Trophoblast cell (in vitro differentiated cells and primary cell): ENCODE data around the gene SERP2.

Source experiments
- DNase-seq, 2 donors: peaks; one replicate each; pipeline ENCODE4 v3.0.0-alpha.2; 2016
- H2AFZ ChIP-seq: 2 replicates; pipeline ENCODE4 v1.6.1; 2013; ENCODE audit warnings: low read length, moderate library complexity, mild to moderate bottlenecking; ENCODE audit not compliant: insufficient read depth, poor library complexity
- H2AK5ac ChIP-seq: 2 replicates; pipeline ENCODE4 v1.6.1; 2013; ENCODE audit warnings: mild to moderate bottlenecking, low read length
- H2BK120ac ChIP-seq: 2 replicates; pipeline ENCODE4 v1.6.1; 2013; ENCODE audit warnings: low read length, mild to moderate bottlenecking, moderate library complexity; ENCODE audit not compliant: insufficient read depth, poor library complexity
- H2BK12ac ChIP-seq: 2 replicates; pipeline ENCODE4 v1.6.1; 2013; ENCODE audit warnings: mild to moderate bottlenecking, low read length, moderate library complexity
- H2BK5ac ChIP-seq: 2 replicates; pipeline ENCODE4 v1.6.1; 2013; ENCODE audit warnings: low read length, low read depth, moderate library complexity, mild to moderate bottlenecking; ENCODE audit not compliant: poor library complexity
- H3K14ac ChIP-seq: 2 replicates; pipeline ENCODE4 v1.6.1; 2013; ENCODE audit warnings: mild to moderate bottlenecking, low read length
- H3K18ac ChIP-seq: 2 replicates; pipeline ENCODE4 v1.6.1; 2013; ENCODE audit warnings: mild to moderate bottlenecking, low read length
- H3K23ac ChIP-seq: 2 replicates; pipeline ENCODE4 v1.6.1; 2013; ENCODE audit warnings: low read length
- H3K27ac ChIP-seq: 2 replicates; pipeline ENCODE4 v1.5.1; 2013; ENCODE audit warnings: low read depth, mild to moderate bottlenecking, inconsistent platforms, low read length, moderate library complexity
- H3K27me3 ChIP-seq: 2 replicates; pipeline ENCODE4 v1.6.1; 2013; ENCODE audit warnings: inconsistent platforms, mild to moderate bottlenecking, low read length, moderate library complexity; ENCODE audit not compliant: insufficient read depth
- H3K36me3 ChIP-seq, 2 experiments: 1 replicate in 1 of 2; 2 replicates in 1 of 2; pipeline ENCODE4 v1.6.1; 2013; ENCODE audit warnings: low read length in 2 of 2, mild to moderate bottlenecking in 2 of 2, moderate library complexity in 1 of 2; ENCODE audit not compliant: insufficient read depth in 2 of 2, control insufficient read depth in 1 of 2
- H3K4ac ChIP-seq: 2 replicates; pipeline ENCODE4 v1.6.1; 2013; ENCODE audit warnings: low read depth, mild to moderate bottlenecking, low read length, moderate library complexity
- H3K4me1 ChIP-seq, 2 experiments: 1 replicate in 1 of 2; 2 replicates in 1 of 2; pipeline ENCODE4 v1.6.1; 2013; ENCODE audit warnings: low read length in 2 of 2, mild to moderate bottlenecking in 2 of 2, moderate library complexity in 1 of 2; ENCODE audit not compliant: insufficient read depth in 2 of 2, control insufficient read depth in 1 of 2
- H3K4me2 ChIP-seq: 2 replicates; pipeline ENCODE4 v1.6.1; 2013; ENCODE audit warnings: inconsistent platforms, mild to moderate bottlenecking, low read length, moderate library complexity
- H3K4me3 ChIP-seq: 2 replicates; pipeline ENCODE4 v1.5.1; 2013; ENCODE audit warnings: mild to moderate bottlenecking, low read depth, low read length, inconsistent platforms
- H3K79me1 ChIP-seq: one replicate; pipeline ENCODE4 v1.6.1; 2013; ENCODE audit warnings: low read length
- H3K79me2 ChIP-seq: 2 replicates; pipeline ENCODE4 v1.6.1; 2013; ENCODE audit warnings: low read length, mild to moderate bottlenecking; ENCODE audit not compliant: control insufficient read depth, insufficient read depth, poor library complexity
- H3K9ac ChIP-seq: 2 replicates; pipeline ENCODE4 v1.6.1; 2013; ENCODE audit warnings: mild to moderate bottlenecking, low read length
- H3K9me3 ChIP-seq: 2 replicates; pipeline ENCODE4 v1.6.1; 2013; ENCODE audit warnings: low read depth, mild to moderate bottlenecking, control low read depth, inconsistent platforms, low read length; ENCODE audit not compliant: insufficient read depth
- H4K12ac ChIP-seq: 2 replicates; pipeline ENCODE4 v1.6.1; 2013; ENCODE audit warnings: low read depth, mild to moderate bottlenecking, low read length, moderate library complexity
- H4K8ac ChIP-seq: 2 replicates; pipeline ENCODE4 v1.6.1; 2013; ENCODE audit warnings: low read depth, mild to moderate bottlenecking, low read length, moderate library complexity
- H4K91ac ChIP-seq: one replicate; pipeline ENCODE4 v1.6.1; 2013; ENCODE audit warnings: low read depth, mild to moderate bottlenecking, low read length, moderate library complexity
- WGBS: extraction: QIAGEN DNeasy Blood & Tissue Kit; methylation state at CpG from one replicate; pipeline ENCODE4 v1.1.7; 2013; ENCODE audit warnings: missing lambda C conversion rate; ENCODE audit not compliant: insufficient read length, insufficient coverage; ENCODE audit errors: extremely low coverage; 5-methylcytosine and 5-hydroxymethylcytosine counted together

The SERP2 gene

GRCh38 chr13:44374348-44374712, 706 bp downstream of the SERP2 start:
- DNase-seq: no peak
- no peaks in the 10 kb centered on the region for H3K27me3 ChIP-seq
- H3K4me2 ChIP-seq: peak overlapping the region; percentile 42
- H3K18ac ChIP-seq: no peak overlapping the region
- H2BK12ac ChIP-seq: no peak overlapping the region
- no peak overlapping the region for H4K8ac ChIP-seq
- H3K23ac ChIP-seq: no peak overlapping the region
- no peak overlapping the region for H3K27ac ChIP-seq
- H3K14ac ChIP-seq: no peak overlapping the region
- no peak overlapping the region for H4K12ac ChIP-seq
- H3K9ac ChIP-seq: no peak overlapping the region
- peak overlapping the region; percentile 37 for H2AFZ ChIP-seq
- H3K79me1 ChIP-seq: peaks cover 4% of the 10 kb centered on the region
- peaks cover 1% of the 10 kb centered on the region for H3K9me3 ChIP-seq
- H2AK5ac ChIP-seq: no peak overlapping the region
- H3K4me3 ChIP-seq: no peak overlapping the region
- WGBS: no CpG with 5 or more reads among the region's 10 CpGs
- H3K4ac ChIP-seq: no peak overlapping the region
- no peak overlapping the region for H2BK5ac ChIP-seq
- H3K79me2 ChIP-seq: no peaks in the 10 kb centered on the region
- no peak overlapping the region for H4K91ac ChIP-seq
- no peak overlapping the region for H2BK120ac ChIP-seq
- no peaks in the 10 kb centered on the region for H3K36me3 ChIP-seq
- peaks cover 6 to 9% of the 10 kb centered on the region in 2 experiments for H3K4me1 ChIP-seq

DNA sequence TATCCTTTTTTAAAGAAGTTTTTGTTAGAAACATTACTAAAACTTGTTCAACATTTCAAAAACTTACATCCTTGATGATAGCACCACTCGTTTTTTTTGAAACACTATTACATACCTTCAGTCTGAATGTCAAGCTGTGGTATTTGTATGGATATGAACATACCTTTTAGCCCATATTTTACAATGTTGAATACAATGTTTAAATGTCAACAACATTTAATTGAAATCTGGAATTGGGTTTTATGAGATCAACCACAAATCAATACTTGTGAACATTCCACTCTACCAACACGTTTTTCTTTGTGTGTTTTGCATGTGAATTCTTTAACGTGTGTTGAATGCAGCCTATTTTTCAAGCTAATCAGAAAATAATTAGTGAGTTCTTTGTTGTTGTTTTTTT, 4.7 kb downstream of the SERP2 start:
- Histone ChIP-seq H3K79me1 (peaks cover 2% of the 10 kb centered on the region), H3K9ac (no peak overlapping the region), H3K4me2 (no peak overlapping the region), H2AK5ac (no peak overlapping the region), H3K18ac (no peak overlapping the region), H2BK12ac (no peak overlapping the region), H3K36me3 (no peaks in the 10 kb centered on the region), H3K14ac (no peak overlapping the region), H4K8ac (no peak overlapping the region), H3K27me3 (no peaks in the 10 kb centered on the region), H3K79me2 (no peaks in the 10 kb centered on the region), H3K23ac (no peak overlapping the region), H4K12ac (no peak overlapping the region), H2AFZ (no peak overlapping the region), H3K9me3 (no peaks in the 10 kb centered on the region), H3K27ac (no peak overlapping the region), H3K4me1 (peaks cover 4 to 9% of the 10 kb centered on the region in 2 experiments), H3K4ac (no peak overlapping the region), H2BK5ac (no peak overlapping the region), H4K91ac (no peak overlapping the region), H3K4me3 (no peak overlapping the region), H2BK120ac (no peak overlapping the region)
- no peak for DNase-seq
- WGBS: no CpG with 5 or more reads among the region's 3 CpGs

- H3K79me1 ChIP-seq: no peaks in the 10 kb centered on the region
- no peak overlapping the region for H3K27ac ChIP-seq
- WGBS: no CpG with 5 or more reads among the region's 2 CpGs
- no peak overlapping the region for H4K12ac ChIP-seq
- no peak for DNase-seq
- H3K23ac ChIP-seq: no peak overlapping the region
- no peaks in the 10 kb centered on the region for H3K9me3 ChIP-seq
- no peaks in the 10 kb centered on the region for H3K4me1 ChIP-seq
- H2AFZ ChIP-seq: no peak overlapping the region
- H3K79me2 ChIP-seq: no peaks in the 10 kb centered on the region
- H3K27me3 ChIP-seq: no peaks in the 10 kb centered on the region
- H4K8ac ChIP-seq: no peak overlapping the region
- no peak overlapping the region for H3K18ac ChIP-seq
- H3K9ac ChIP-seq: no peak overlapping the region
- no peak overlapping the region for H3K4me3 ChIP-seq
- no peak overlapping the region for H2AK5ac ChIP-seq
- no peak overlapping the region for H2BK5ac ChIP-seq
- no peak overlapping the region for H3K4me2 ChIP-seq
- no peaks in the 10 kb centered on the region for H3K36me3 ChIP-seq
- no peak overlapping the region for H3K14ac ChIP-seq
- no peak overlapping the region for H3K4ac ChIP-seq
- no peak overlapping the region for H2BK120ac ChIP-seq
- no peak overlapping the region for H2BK12ac ChIP-seq
- H4K91ac ChIP-seq: no peak overlapping the region
Observed at GRCh38 chr13:44379885-44380284, 6.3 kb downstream of the SERP2 start.

DNA sequence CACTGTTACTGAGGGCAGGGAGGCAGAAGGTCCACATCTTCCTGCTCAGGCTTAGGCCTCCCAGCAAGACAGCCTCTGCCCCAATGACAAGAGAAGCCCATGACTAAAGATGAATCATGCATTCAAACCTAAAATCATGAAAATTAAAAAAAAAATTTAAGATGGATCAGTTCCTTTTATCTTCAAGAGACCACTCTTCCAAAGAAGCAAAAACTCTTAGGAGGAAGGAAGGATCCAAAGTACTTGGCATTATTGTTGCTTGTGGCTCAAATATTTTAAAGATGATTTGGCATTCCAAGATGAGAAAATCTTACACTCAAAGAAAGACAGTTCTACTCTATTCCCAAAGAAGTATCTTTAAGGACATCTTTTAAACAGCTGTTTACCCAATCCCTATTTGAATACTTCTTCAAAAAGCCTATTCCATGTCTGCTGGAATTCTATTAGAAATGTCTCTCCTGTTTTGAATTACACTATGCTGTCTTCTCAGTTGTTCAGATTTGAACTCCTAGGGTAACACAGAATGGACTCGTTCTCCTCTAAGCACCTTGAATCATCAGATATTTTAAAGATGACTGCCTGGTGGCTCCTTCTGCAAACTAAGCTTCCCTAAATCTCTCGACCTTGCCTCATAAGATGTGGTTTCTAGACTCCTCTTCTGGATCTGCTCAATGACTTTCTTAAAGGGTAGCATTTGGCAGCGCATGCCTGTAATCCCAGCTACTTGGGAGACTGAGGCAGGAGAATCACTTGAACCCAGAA, 7.0 kb downstream of the SERP2 start:
- DNase-seq: peak in 1 of 2 donors; percentile 25
- no CpG with 5 or more reads among the region's 3 CpGs for WGBS
- Histone ChIP-seq H3K27me3 (no peaks in the 10 kb centered on the region), H3K18ac (no peak overlapping the region), H3K23ac (no peak overlapping the region), H2BK12ac (no peak overlapping the region), H4K12ac (no peak overlapping the region), H3K4me1 (no peaks in the 10 kb centered on the region), H3K9me3 (no peaks in the 10 kb centered on the region), H2BK5ac (no peak overlapping the region), H4K8ac (no peak overlapping the region), H3K14ac (no peak overlapping the region), H2AK5ac (no peak overlapping the region), H3K79me1 (no peaks in the 10 kb centered on the region), H3K4me2 (no peak overlapping the region), H3K36me3 (no peaks in the 10 kb centered on the region), H3K9ac (no peak overlapping the region), H3K27ac (no peak overlapping the region), H4K91ac (no peak overlapping the region), H3K4ac (no peak overlapping the region), H3K79me2 (no peaks in the 10 kb centered on the region), H2BK120ac (no peak overlapping the region), H2AFZ (no peak overlapping the region), H3K4me3 (no peak overlapping the region)
